Upper lobe of left lung (tissue), 6 donors: ENCODE measurements around the gene SMAD3. TPM values are rescaled to one million over a fixed set of nuclear protein-coding genes. Genes with fewer than 3 reads are reported as not detected.

Experiments
- ATAC-seq, 2 donors: fragments of 200-7000 bp; cut with Tn5 transposase; one replicate each; pipeline ENCODE4 v1.9.1; 2022; ENCODE audit warnings: mild to moderate bottlenecking in 2 of 2, moderate library complexity in 2 of 2; ENCODE audit not compliant: low FRiP score in 2 of 2
- DNase-seq, 2 donors: peaks; one replicate each; pipeline ENCODE4 v3.0.0-alpha.2; 2019 to 2020
- H3K27ac ChIP-seq, 4 donors: fragments of 200-600 bp; sonication (generic); one replicate each; pipeline ENCODE4 v1.5.1; 2016 to 2019
- H3K27me3 ChIP-seq, 4 donors: fragments of 200-600 bp; sonication (generic); one replicate each; pipeline ENCODE4 v1.5.1; 2017 to 2019
- H3K36me3 ChIP-seq, 4 donors: fragments of 200-600 bp; sonication (generic); one replicate each; pipeline ENCODE4 v1.5.1; 2016 to 2019
- H3K4me1 ChIP-seq, 4 donors: fragments of 200-600 bp; sonication (generic); one replicate each; pipeline ENCODE4 v1.5.1; 2018 to 2019
- H3K4me3 ChIP-seq, 4 donors: fragments of 200-600 bp; sonication (generic); one replicate each; pipeline ENCODE4 v1.5.1; 2017 to 2019; ENCODE audit warnings: mild to moderate bottlenecking in 2 of 4, moderate library complexity in 1 of 4
- H3K9me3 ChIP-seq, 4 donors: fragments of 200-600 bp; sonication (generic); one replicate each; pipeline ENCODE4 v1.5.1; 2018 to 2019
- CTCF ChIP-seq, 6 experiments: fragments of 450-650 bp in 4 of 6; fragments of 200-600 bp in 2 of 6; sonication (generic) in 2 of 6; IDR thresholded peaks; one replicate each; pipeline ENCODE4 v1.5.1; 2016 to 2019; ENCODE audit warnings: antibody characterized with exemption in 6 of 6
- EP300 ChIP-seq, 4 donors: sonication (generic); formaldehyde crosslinking; IDR thresholded peaks; one replicate each; pipeline ENCODE4 v1.5.1; 2017; ENCODE audit warnings: antibody characterized with exemption in 4 of 4, control low read depth in 2 of 4
- POLR2A ChIP-seq, 4 donors: fragments of 450-650 bp; IDR thresholded peaks; one replicate each; pipeline ENCODE4 v1.5.1; 2016 to 2017; ENCODE audit warnings: antibody characterized with exemption in 4 of 4, mild to moderate bottlenecking in 2 of 4
- POLR2AphosphoS5 ChIP-seq, 2 donors: sonication (generic); formaldehyde crosslinking; IDR thresholded peaks; one replicate each; pipeline ENCODE4 v1.5.1; 2017; ENCODE audit warnings: antibody characterized with exemption in 2 of 2
- WGBS, 2 donors: methylation state at CpG; one replicate each; pipeline ENCODE4 v1.1.5; 2017 to 2018; 5-methylcytosine and 5-hydroxymethylcytosine counted together
- total RNA-seq, 6 donors: library from RNA; depleted of rRNA in 4 of 6; stranded (reverse); fragments of >200 nt in 4 of 6; gene quantifications; one replicate each; pipeline versions ENCODE4 v1.1.0 to v1.2.1, GENCODE V29; 2016 to 2021
- donor health status: DM: no; HTN: no; CAD: no; lungs with moderate emphysema.
- donor health status: DM: no; HTN: yes; CAD: no; lungs with severe emphysema.

The SMAD3 gene
- total RNA-seq, 6 donors from 2014 or later: 31.7 to 44.5 (median 36.3) TPM

- ATAC-seq (peak in 1 of 2 donors; percentile 3), DNase-seq (no peak)
- Histone ChIP-seq H3K36me3 (no peaks in the 10 kb centered on the region), H3K27me3 (no peaks in the 10 kb centered on the region), H3K4me1 (peaks cover 34 to 68% (median 46%) of the 10 kb centered on the region in 4 donors), H3K9me3 (no peaks in the 10 kb centered on the region), H3K27ac (peak overlapping the region; percentile 85 to 91 (median 88)), H3K4me3 (peak overlapping the region; percentile 56 to 80 (median 80))
- 25 to 27% methylated on average over 18 to 28 of the region's 28 CpGs for WGBS, 2 donors
- TF ChIP-seq EP300 (IDR thresholded peaks at IDR 0.05) (no peak), CTCF (IDR thresholded peaks at IDR 0.05) (no peak)
These were observed 1.8 kb downstream of the SMAD3 start for GRCh38 chr15:67066959-67067853.

GRCh38 chr15:67067930-67068551, 2.6 kb downstream of the SMAD3 start:
- Histone ChIP-seq H3K27me3 (no peaks in the 10 kb centered on the region), H3K4me3 (peak overlapping the region in 3 of 4 donors; percentile 79 to 80 (median 80)), H3K36me3 (no peaks in the 10 kb centered on the region), H3K4me1 (peaks cover 34 to 68% (median 52%) of the 10 kb centered on the region in 4 donors), H3K9me3 (no peaks in the 10 kb centered on the region), H3K27ac (peak overlapping the region; percentile 66 to 89 (median 86))
- DNase-seq (no peak), ATAC-seq (no peak)
- no peak for TF ChIP-seq EP300 (IDR thresholded peaks at IDR 0.05)
- no peak for TF ChIP-seq POLR2A (IDR thresholded peaks at IDR 0.05)
- TF ChIP-seq POLR2AphosphoS5 (IDR thresholded peaks at IDR 0.05): no peak
- no peak for TF ChIP-seq CTCF (IDR thresholded peaks at IDR 0.05)
- 72 to 74% methylated on average over 3 of the region's 3 CpGs for WGBS, 2 donors

GRCh38 chr15:67068710-67069400, 3.5 kb downstream of the SMAD3 start:
- TF ChIP-seq EP300 (IDR thresholded peaks at IDR 0.05) (no peak), CTCF (IDR thresholded peaks at IDR 0.05) (no peak), POLR2A (IDR thresholded peaks at IDR 0.05) (no peak), POLR2AphosphoS5 (IDR thresholded peaks at IDR 0.05) (no peak)
- H3K27ac ChIP-seq: peak overlapping the region; percentile 36 to 87 (median 76)

DNA sequence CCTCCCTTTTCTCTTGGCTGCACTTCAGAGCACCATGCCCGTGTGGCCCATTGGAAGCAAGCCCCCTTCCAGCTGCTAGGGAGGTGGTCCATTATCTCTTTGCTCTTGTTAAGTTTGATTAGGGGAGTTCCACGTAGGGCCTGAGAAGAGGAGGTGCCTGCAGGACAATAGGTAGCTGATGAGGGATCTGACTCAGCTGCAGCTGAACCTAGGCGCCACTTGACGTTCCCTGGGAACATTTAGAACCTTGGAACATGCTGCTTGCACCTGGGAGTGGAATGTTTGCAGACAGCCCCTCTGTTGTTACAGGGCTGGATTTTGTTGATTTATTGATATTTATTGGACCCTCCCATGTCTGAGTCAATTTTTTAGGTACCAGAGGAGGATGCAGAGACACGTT, 4.7 kb downstream of the SMAD3 start:
- no peak overlapping the region for H3K4me3 ChIP-seq
- H3K36me3 ChIP-seq: no peaks in the 10 kb centered on the region
- DNase-seq: no peak
- peaks cover 43 to 69% (median 59%) of the 10 kb centered on the region in 4 donors for H3K4me1 ChIP-seq
- no peaks in the 10 kb centered on the region for H3K27me3 ChIP-seq
- TF ChIP-seq POLR2AphosphoS5 (IDR thresholded peaks at IDR 0.05) (no peak), POLR2A (IDR thresholded peaks at IDR 0.05) (no peak), CTCF (IDR thresholded peaks at IDR 0.05) (no peak), EP300 (IDR thresholded peaks at IDR 0.05) (no peak)
- no peak for ATAC-seq
- 85 to 90% methylated on average over 5 of the region's 5 CpGs for WGBS, 2 donors
- no peaks in the 10 kb centered on the region for H3K9me3 ChIP-seq
- peak overlapping the region in 2 of 4 donors; percentile 85 to 87 for H3K27ac ChIP-seq

More at GRCh38 chr15:67068710-67069400, 3.5 kb downstream of the SMAD3 start:
- Histone ChIP-seq H3K4me3 (peak overlapping the region in 1 of 4 donors; percentile 79), H3K9me3 (no peaks in the 10 kb centered on the region), H3K4me1 (peaks cover 36 to 71% (median 55%) of the 10 kb centered on the region in 4 donors), H3K36me3 (no peaks in the 10 kb centered on the region), H3K27me3 (no peaks in the 10 kb centered on the region)
- DNase-seq (no peak), ATAC-seq (peak in 1 of 2 donors; percentile 35)
- 49 to 56% methylated on average over 6 of the region's 6 CpGs for WGBS, 2 donors
